HuH-7 (cell line): ENCODE data around the gene RHOG.
"Not testable (repeated sequence)": the region's sequence is repeated elsewhere in the genome, so short reads cannot be mapped to it uniquely, and the experiment has no call there.

Source experiments
- DNase-seq: peaks from one replicate; pipeline ENCODE4 v3.0.0; 2011; ENCODE audit warnings: low spot score

Gene RHOG

DNA sequence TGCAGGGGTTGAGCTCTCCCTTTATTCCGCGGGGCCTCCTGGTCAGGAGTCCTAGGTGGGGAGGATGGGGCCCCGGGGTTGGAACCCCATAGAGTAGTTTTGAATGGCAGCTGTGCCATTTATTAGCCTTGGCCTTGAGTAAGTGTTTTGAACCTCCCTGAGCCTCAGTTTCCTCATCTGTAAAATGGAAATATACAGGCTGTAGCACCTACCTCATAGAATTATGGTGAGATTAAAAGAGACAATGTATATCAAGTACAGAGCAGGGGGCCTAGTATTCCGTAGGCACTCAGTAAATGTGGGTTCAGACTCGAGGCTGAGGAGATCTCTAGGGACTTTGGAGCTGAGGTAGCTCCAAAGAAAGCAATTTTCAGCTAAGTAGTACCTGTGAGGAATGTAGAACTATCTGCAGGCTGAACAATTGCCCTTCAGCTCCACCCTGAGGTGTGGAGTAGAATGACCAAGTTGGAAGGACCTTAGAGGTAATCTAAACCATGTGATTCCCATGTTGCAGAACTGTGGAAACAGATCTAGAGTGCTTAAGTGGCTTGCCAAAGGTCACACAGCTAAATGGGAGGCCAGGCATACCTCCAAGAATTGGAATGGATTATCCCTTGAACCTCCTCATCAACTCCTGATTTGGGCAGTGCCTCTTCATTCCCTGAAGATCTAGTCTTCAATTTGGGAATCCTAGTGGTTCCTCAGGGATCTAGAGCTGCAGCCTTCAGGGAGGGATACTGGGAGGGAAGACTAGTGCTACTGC, 31.7 kb downstream of the RHOG start:
- DNase-seq: peak; percentile 92

DNA sequence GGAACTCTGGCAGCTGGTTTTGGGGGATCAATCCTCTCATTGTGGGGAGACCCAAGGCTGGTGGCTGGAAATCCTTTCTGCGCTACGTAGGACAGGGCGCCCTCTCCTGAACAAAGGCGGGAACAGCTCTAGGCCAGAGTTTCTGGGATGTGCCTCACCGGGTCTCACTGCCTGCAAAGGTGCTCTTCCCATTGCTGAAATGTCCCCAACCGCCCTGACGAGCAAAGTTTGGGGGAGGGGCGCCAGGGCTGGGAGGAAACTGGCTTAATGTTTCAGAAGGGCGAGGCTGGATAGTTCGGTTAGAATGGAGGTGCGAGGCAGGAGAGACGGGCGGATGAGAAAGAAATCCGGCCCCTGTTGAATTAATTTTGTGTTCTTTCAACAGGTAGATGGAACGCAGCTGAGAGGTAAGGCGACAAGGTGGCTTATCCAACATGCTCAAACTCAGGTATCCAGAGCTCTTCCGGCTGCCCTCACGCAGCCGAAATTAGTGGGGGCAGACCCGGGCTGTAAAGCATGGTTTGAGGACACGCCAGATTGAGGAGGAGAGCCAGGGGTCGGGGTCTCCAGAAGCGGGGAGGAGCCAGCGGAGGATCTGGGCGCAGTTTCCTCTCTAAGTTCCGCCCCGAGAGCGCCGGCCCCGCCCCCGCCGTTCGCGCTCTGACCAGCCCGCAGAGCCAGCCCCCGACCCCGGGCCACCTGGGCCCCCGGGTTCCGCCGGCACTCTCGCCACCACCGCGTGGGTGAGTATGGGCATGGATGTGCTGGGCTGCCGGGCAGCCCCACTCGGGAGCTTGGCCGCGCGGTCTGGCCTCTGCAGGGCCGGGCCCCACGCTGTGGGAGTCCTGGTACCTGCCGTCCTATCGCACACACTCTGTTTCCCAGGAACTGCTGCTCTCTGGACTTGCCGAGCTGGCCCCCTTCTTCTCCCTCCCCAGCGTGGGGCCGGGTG, 32.6 kb downstream of the RHOG start, which contains the start of gene PGAP2:
PGAP2 (plus strand) TSS at position 652 of the 952 bp plus-strand sequence. CDS start 2,700 bp downstream, outside the sequence.
- peak; percentile 87 for DNase-seq

DNA sequence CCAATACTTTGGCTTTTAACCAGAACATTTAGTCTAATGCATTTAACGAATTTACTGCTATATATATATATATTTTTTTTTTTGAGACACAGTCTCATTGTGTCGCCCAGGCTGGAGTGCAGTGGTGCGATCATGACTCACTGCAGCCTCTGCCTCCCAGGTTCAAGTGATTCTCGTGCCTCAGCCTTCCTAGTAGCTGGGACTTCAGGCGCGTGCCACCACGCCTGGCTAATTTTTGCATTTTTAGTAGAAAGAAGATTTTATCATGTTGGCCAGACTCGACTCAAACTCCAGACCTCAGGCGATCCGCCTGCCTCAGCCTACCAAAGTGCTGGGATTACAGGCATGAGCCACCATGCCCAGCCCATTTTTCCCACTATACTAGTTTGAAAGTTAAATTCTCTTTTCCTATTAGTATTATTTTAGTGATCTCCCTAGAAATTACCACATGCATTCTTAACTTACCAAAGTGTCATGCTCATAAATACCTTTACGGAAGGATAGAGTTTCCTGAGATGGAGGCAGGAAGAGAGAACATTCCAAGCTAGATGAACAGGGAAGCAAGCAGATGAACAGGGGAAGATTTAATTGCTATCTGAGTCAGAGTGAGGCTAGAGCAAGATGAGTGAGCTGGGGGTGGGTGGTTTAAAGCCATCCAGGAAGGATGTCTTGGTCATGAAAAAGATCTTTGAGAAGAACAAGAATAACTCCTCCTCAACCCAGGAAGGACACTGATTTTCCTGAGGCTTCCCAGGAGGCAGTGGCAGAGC, 36.8 kb downstream of the RHOG start:
- no peak for DNase-seq

DNA sequence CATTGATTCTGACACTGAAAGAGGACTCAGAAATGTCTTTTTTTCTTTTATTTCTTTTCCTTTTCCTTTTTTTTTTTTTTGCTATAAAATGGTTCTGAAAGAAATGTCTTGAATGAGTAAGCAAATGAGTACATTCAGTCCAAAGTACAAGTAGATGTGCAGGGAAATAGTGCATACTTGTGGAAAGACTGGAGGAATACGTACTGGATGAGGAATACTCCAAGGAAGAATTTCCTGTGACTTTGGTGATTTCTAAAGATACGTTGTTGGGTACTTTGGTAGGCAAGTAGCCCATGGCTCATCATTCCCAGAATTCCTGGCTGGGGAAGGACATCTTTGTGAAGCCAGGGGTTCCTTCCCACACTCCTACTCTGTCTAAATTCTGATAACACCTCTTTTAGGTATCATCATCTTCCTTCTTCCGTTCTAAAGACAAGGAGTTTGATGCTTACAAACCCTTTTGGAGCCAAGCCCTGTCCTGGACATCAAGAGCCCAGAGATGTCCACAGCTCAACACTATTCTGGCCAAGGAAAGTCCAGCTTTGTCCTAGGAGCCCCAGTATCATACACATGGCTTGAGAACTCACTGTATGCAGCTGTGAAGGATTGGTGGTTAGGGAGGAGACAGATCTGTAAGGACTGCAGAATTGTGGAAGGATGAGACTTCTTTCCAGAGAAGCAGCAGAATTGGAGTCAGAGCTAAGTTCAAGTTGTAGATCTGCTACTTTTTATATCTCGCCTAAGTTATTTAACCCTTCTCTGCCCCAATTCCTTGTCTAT, 38.6 kb downstream of the RHOG start:
- no peak for DNase-seq

DNA sequence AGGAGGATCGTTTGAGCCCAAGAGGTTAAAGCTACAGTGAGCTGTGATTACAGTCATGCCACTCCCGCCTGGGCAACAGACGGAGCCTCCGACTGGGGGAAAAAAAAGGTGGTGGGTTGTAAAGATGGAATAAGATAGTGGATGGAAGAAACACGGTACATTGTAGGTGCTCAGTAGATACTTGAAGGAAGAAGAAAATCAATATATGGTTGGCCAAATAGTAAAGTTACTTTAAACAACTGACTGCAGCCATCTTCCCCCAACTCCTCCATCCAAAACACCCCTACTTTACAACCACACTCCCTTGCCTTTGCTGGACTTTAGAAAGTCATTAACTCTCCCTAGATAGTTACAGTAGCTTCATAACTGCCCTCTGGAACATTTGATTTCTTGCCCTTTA, 40.9 kb downstream of the RHOG start:
- DNase-seq: no peak

DNA sequence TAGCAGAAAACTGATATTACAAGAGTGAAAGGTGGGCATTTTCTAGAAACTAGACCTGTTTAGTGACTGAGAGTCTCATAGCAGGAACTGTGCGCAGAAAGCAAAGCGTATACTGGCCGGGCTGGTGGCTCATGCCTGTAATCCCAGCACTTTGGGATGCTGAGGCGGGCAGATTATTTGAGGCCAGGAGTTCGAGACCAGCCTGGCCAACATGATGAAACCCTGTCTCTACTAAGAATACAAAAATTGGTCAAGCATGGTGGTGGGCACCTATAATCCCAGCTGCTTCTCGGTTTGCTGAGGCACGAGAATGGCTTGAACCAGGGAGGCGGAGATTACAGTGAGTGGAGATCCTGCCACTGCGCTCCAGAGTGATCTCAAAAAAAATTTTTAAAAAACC, 41.6 kb downstream of the RHOG start:
- DNase-seq: no peak

DNA sequence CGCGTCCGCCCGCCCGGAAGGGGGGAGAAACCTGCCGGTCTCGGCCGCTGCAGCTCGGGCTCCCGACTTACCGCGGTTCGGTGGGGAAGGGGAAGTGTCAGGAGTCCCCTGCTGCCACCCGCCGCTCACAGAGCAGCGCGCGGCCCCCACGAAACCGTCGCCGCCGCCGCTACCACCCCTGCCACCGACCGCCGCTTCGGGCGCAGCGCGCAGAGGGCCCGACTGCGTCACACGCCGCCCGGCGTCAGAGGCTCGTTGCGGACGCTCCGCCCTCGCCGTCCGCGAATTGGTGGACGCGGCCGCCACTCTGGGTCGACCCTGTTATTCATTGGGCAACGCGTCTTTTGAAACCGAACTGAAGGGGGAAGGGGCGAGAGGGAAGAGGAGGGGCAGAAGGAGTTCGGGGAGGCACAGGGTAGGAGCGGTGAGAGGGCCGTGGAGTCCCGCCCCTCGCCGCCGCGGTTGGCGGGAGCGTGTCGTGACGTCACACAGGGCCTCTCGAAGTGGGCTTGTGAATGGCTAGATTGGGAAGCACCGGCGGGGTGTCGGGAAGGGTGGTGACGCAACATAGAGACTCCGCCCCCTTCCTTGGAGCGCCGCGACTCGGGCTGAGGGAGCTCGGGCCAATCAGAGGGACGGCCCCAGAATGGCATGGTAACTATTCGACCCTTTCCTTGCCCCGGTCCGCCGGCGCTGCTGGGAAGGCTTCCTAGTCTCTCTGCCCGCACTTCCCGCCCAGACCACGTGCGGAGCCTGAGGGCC, 43.2 kb downstream of the RHOG start, which contains the start of gene NUP98:
NUP98 (minus strand) TSS at position 226 of the 762 bp plus-strand sequence. CDS start 15,437 bp downstream, outside the sequence.
- DNase-seq: peak; percentile 93

DNA sequence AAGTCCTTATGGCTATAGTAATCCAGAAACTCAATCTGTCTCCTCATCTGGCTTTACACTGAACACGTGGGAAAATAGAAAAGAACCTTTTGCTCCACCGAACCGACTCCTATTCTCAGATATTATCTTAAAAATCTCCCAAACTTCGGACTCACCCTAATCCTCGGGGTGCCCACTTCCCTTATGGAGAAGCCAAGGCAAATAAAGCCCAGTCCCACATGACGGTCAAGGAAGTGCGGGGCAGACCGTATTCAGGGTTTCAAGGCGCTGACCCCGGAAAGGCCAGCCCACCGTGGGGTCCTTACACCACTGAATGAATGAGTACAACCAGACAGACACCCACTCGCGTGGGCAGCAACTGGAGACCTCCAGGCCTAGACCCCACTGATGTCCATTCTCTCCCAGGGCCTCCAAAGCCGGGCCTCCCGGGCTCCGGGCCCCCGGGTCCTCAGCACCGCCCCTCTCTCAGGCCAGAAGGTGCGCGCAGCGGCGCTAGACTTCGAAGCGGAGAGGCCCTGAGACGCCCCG, 43.9 kb downstream of the RHOG start:
- peak; percentile 34 for DNase-seq

DNA sequence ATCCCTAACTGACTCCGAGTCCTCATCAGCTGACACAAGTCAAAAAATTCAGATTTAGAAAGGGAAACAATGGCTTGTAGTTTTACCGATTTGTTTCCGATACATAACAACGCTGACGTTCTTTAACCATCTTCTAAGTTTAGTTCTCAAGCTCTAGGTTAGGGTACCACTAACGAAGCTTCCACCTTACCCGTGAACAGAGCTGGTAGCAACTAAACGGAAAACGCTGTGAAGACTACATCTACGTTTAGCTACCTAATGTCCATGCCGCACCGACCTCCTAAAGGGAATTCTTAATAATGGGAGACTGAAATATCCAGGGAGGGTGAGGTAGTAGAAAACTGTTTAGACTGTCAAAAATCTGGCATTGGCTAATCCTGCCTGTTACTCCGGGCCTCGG, 44.4 kb downstream of the RHOG start:
- DNase-seq: no peak

DNA sequence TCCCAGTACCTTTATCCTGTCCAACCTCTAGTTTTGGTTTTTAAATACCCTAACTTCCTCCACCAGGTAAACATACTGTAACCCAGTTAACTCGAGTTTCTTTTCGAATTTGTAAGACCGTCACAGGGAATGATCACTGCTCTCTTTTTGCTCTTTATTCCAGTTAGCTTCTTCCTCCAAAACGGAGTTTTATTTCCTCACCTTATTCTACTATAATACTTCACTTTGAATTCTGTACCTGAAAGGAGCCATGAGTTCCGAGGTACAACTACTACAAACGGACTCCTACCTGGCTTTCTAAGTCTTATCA, 44.8 kb downstream of the RHOG start:
- no peak for DNase-seq

DNA sequence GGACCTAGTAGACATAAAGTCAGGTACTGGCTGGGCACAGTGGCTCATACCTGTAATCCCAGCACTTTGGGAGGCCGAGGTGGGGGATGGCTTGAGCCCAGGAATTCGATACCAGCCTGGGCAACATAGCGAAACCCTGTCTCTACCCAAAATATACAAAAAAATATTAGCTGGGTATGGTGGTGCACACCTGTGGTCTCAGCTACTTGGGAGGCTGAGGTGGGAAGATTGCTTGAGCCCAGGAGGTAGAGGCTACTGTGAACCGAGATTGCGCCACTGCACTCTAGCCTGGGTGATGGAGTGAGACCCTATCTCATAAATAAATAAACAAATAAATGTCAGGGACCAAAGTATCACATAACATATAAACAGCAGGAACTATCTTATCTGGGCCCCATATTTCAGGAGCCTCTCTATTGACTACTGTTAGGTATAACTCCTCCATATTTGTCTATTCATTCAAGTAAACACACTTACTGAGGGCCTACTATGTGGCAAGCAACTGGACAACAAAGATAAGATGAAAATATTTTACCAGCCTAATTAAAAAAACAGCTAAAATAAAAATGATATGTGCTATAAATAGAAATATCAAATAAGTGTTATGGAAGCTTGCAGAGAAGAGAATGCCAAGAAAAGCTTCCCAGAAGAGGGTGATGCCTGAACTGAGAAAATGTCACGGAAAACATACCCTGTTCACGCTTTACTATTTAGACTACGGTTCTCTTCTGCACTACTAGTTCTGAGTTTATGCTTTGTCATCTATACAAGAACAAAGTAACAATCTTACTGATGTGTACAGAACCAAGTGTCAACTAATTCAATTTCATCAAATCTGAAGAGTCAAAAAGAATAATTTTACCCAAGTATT, 45.4 kb downstream of the RHOG start:
- DNase-seq: no peak

DNA sequence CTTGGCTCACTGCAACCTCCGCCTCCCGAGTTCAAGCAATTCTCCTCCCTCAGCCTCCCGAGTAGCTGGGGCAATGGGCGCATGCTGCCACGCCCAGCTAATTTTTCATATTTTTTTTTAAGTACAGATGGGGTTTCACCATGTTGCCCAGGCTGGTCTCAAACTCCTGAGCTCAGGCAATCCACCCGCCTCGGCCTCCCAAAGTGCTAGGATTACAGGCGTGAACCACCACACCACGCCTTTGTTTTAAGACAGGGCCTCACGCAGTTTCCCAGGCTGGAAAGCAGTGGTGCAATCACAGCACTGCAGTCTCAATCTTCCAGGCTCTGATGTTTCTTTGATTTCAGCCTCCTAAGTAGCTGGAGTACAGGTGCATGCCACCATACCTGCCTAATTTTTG, 46.4 kb downstream of the RHOG start:
- DNase-seq: not testable (repeated sequence)

DNA sequence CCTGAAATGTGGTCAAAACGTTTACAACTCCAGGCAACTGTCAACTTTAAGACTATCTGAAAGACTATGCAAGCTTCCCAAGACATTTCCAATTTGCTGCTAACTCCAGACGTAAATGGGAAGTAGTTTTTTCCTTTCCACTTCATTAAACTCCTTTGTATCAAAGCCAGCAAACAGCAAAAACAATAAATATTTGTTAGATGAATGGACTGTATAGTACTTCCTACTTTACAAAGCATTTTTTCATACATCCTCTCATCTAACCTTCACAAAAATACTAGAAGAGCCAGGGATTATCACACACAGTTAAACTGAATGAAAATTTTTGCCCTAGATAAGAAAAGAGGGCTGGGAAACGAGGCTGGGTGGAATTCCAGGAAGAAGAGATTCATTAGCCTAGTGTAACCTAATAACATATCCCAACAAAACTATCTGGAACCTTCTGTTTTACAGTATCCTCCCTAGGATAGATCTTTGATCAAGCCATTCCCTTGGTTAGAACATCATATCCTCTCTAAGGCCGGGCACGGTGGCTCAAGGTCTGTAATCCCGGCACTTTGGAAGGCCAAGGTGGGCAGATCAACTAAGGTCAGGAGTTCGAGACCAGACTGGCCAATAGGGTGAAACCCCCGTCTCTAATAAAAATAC, 53.9 kb downstream of the RHOG start:
- DNase-seq: no peak

DNA sequence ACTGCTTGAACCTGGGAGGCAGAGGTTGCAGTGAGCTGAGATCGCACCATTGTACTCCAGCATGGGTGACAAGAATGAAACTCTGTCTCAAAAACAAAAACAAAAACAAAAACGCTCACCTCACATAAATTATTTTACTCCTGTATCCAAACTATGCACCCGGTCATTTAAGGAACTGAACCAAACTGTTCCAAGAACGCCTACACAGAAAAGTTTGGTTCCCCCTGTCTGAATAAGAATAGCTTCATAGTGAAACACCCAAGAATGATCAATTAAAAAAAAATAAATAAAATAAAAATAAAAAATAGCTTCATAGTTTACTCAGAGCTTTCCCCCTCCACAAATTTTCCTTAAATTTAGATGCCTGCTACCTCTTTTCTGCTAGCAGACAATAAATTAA, 57.1 kb downstream of the RHOG start:
- no peak for DNase-seq

DNA sequence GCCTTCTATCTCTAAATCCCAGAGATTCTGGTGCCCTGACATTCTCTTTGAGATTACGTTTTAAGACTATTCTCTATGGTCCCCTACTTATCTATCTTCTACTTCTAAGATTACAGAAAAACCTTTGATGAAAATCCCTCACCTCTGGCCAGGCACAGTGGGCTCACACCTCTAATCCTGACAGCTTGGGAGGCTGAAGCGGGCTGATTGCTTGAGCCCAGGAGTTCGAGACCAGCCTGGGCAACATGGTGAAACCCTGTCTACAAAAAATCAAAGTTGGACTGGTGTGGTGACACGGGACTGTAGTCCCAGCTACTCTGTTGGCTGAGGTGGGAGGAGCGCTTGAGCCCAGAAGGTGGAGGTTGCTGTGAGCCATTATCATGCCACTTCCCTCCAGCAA, 57.8 kb downstream of the RHOG start:
- no peak for DNase-seq

DNA sequence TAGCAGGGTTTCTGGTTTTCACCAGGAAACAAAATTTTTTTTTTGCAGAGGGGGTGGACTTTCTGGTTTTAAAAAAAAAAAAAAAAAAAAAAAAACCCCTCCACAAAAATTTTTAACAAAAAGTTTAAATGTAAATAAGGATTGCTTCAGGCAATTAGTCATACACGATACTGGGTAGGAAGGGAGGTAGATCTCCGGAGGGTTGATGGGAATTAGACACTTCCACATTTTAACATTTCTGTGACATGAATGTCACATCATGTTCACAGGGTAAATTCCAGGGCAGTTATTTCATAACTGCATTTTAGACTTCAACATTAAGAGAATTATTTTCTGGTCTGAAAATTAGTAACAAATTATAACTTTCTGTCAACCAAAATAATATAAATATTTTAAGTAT, 59.3 kb downstream of the RHOG start:
- DNase-seq: no peak
